NCI-H2107 treated with DMSO at 0.1 percent for 48 hours (cell line): ENCODE measurements around the gene CCDC28B.

Experiments
- DNase-seq: peaks from one replicate; lab custom pipeline; 2025; ENCODE audit not compliant: unreplicated experiment; lab: John Stamatoyannopoulos, UW

Gene CCDC28B

DNA sequence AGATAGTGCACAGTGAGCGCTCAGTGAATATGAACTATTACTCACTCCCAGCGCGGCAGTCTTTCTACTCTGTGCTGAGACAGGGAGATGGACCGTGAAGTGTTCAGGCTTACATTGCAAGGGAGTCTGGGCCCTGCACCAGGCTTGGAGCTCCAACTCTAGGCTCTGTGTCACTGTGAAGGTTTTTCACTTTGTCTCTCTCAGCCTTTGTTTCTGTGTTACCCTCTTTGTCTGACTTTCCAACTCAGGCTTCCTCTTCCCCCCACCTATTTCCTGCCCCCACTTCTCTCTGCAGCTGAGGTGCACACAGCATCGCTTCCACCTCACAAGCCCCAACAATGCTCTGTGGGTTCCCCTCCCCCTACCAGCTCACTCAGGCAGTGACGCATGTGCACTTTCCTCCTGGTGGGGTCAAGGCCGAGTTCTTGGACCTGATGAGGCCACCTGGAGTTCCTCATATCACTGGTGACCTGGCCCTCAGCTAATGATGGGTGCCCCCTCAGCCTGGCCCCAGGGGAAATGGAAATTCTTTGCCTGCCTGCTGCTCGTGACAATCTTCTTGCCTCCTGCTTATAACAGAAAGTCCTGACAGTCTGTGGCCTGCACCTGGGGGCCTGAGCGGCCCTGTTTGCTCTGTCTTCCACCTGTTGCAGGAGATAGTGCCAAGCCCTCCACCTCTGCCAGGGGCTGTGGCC is 49.6 kb downstream of the CCDC28B start:
- DNase-seq, result no peak

DNA sequence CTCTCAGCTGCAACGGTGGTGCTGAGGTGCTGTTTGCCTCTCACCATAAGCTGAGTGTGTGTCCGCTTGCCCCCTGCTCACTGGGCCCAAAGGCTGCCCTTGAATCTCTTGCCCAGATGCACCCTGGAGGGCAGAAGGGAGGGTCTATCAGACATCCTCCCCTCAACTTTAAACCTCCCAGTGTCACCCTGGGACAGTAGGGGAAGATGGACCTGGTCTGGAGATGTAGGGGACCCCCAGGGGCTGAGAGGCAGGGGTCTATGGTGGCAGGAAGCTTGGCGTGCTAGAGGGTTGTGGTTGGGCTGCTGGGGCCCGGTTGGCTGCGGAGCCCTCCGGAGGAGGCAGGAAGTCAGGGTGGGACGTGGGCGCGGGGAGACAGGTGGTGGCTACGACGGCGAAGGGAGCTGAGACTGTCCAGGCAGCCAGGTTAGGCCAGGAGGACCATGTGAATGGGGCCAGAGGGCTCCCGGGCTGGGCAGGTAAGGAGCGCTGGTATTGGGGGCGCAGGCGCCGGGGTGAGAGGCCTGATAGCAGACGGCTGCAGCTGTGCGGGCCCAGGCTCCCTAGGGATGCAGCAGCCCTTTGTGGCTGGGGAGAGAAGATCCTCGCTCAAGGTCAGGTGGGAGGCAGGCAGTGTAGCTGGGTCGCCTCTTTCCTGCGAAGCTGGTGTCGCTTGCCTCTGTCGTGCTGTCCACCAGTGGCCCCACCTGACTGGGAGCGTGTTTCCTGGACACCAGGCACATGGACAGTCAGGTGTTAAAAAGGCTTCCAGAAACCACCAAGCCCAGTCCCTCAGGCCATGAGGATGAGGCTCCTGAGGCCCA is 50.7 kb downstream of the CCDC28B start, which contains the start of gene LCK:
Gene LCK (plus strand): TSS at position 373 of the 824 bp plus-strand sequence. CDS start 23,065 bp downstream, outside the sequence.
- DNase-seq, result no peak
